Thyroid gland (tissue), 4 donors: Measurements from ENCODE around the gene LGALS12.

Source experiments
- POLR2A ChIP-seq, 2 donors: fragments of 450-650 bp; IDR thresholded peaks; one replicate each; pipeline ENCODE4 v1.6.1; 2017; ENCODE audit warnings: antibody characterized with exemption in 2 of 2, mild to moderate bottlenecking in 2 of 2, moderate library complexity in 1 of 2
- TF ChIP-seq, protein P1 (sequence below), 6 experiments: fragments of 200-600 bp in 3 of 6; fragments of 450-650 bp in 3 of 6; sonication (generic) in 3 of 6; IDR thresholded peaks; one replicate each; pipeline ENCODE4 v1.5.1; 2016 to 2019; ENCODE audit warnings: antibody characterized with exemption in 6 of 6, mild to moderate bottlenecking in 2 of 6, inconsistent platforms in 1 of 6, moderate library complexity in 1 of 6

DNA sequence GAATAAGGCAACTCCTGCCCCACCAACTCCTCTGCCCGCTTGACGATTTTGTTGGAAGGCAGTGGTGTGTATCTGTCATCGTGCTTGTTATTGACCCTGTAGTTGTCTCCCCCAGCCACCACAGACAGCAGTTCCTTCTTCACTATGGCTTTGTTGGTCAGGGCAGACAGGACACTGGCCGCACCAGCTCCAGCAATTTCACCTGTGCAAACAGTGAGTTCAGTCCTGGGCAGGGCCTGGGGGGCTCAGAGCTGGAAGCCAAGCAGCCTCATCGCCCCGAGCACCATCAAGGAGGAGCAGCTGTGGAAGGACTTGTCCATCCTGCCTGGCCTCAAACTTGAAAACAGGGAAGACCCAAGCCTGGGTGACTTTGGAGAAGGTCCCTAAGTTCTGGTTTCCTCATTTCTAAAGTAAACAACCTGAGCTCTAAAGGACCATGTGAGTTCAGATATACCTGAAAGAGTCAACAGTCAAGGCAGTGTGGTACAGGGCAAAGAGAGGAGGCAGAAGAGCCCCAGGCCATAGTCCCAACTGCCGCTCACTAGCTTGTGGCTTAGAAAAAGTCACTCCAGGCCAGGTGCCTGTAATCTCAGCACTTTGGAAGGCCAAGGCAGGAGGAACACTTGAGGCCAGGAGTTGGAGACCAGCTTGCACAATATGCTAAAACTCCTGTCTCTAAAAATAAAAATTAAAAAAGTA, 52.7 kb downstream of the LGALS12 start:
- no peak for TF ChIP-seq POLR2A (IDR thresholded peaks at IDR 0.05)
- TF ChIP-seq, protein P1, sequence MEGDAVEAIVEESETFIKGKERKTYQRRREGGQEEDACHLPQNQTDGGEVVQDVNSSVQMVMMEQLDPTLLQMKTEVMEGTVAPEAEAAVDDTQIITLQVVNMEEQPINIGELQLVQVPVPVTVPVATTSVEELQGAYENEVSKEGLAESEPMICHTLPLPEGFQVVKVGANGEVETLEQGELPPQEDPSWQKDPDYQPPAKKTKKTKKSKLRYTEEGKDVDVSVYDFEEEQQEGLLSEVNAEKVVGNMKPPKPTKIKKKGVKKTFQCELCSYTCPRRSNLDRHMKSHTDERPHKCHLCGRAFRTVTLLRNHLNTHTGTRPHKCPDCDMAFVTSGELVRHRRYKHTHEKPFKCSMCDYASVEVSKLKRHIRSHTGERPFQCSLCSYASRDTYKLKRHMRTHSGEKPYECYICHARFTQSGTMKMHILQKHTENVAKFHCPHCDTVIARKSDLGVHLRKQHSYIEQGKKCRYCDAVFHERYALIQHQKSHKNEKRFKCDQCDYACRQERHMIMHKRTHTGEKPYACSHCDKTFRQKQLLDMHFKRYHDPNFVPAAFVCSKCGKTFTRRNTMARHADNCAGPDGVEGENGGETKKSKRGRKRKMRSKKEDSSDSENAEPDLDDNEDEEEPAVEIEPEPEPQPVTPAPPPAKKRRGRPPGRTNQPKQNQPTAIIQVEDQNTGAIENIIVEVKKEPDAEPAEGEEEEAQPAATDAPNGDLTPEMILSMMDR (IDR thresholded peaks at IDR 0.05), result no peak
